ENCODE measurements around the gene CFAP77.

GRCh38 chr9:132590318-132591182 lies 180.5 kb downstream of the CFAP77 start:
- no peak for TF ChIP-seq CTCF (IDR thresholded peaks at IDR 0.05)
- TF ChIP-seq POLR2A (IDR thresholded peaks at IDR 0.05) = no peak
